Measurements from ENCODE around the gene LINGO3. TPM values are rescaled to one million over a fixed set of nuclear protein-coding genes. Genes with fewer than 3 reads are reported as not detected.

The LINGO3 gene
- total and polyA plus RNA-seq, 2 experiments from 2014 or later = 0.23 to 2.1 TPM

DNA sequence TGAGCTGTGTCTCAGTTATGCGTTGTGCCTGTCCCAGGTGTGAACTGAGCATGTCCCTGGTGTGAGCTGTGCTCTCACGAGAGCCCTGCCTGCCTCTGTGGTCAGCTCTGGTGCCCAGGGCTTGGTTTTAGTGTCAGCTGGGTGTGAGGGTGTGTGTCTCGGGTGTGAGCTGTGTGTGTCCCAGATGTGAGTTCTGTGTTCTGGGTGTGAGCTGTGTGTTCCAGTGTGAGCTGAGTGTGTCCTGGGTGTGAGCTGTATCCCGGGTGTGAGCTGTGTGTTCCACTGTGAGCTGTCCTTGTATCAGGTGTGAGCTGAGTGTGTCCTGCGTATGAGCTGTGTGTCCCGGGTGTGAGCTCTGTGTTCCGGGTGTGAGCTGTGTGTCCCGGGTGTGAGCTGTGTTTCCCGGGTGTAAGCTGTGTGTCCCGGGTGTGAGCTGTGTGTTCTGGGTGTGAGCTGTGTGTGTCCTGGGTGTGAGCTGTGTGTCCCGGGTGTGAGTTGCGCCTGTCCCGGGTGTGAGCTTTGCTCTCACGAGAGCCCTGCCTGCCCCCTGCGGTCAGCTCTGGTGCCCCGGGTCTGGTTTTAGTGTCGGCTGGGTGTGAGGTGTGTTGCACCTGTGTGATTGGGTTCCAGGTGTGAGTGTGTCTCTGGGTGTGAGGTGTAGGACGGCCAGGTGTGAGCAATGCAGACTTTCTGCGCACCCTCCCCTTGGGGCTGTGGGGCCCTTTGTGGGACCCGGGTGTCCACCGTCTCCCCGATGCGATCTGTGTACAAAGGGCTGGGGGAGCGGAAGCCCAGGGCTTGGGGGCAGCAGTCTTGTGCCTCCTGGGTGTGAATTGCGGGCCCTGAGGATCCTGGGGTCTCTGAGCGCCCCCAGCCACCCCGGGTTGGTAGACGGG is 18.9 kb downstream of the LINGO3 start:
- TF ChIP-seq CTCF (IDR thresholded peaks at IDR 0.05; ENCODE audit: low read depth, low read length) = no peak
- H3K4me3 ChIP-seq = no peak overlapping the region
- DNase-seq (ENCODE audit: low read depth in 1 of 2, low spot score in 1 of 2) = no peak
- no peak overlapping the region for H3K27ac ChIP-seq
- no peaks in the 10 kb centered on the region for H3K36me3 ChIP-seq
- peaks cover 4% of the 10 kb centered on the region for H3K4me1 ChIP-seq (ENCODE audit: low read depth)
- H3K27me3 ChIP-seq = peaks cover 94% of the 10 kb centered on the region
- no peaks in the 10 kb centered on the region for H3K9me3 ChIP-seq (ENCODE audit: low read depth)

DNA sequence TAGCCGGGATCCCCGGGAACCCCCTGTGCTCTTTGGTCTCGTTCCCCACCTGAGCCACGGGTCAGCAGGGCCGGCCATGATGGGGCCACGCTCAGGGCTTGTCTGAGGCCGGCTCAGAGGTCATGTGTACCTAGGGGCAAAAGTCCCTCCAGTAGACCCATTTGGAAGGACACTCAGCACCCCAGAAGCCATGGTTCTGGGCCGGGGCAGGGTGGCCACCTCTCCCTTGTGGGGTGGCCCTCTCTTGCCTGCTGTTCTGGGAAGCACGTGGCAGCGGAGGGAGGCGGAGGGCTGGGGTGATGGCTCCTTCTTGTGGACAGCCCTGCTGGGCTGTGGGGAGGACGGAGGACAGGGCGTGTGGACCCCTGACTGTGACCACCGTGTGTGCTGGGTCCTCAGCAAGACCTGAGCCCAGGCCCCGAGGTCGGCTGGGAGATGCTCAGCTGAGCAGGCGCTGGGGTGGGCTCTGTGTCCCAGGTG is 19.6 kb downstream of the LINGO3 start:
- TF ChIP-seq CTCF (IDR thresholded peaks at IDR 0.05; ENCODE audit: low read depth, low read length) = no peak
- no peak for DNase-seq (ENCODE audit: low read depth in 1 of 2, low spot score in 1 of 2)
- Histone ChIP-seq H3K27ac (no peak overlapping the region), H3K4me3 (no peak overlapping the region), H3K4me1 (ENCODE audit: low read depth) (peaks cover 4% of the 10 kb centered on the region), H3K36me3 (no peaks in the 10 kb centered on the region), H3K9me3 (ENCODE audit: low read depth) (no peaks in the 10 kb centered on the region), H3K27me3 (peaks cover 91% of the 10 kb centered on the region)

GRCh38 chr19:2287585-2288337 is 20.2 kb downstream of the LINGO3 start:
- no peak for TF ChIP-seq CTCF (IDR thresholded peaks at IDR 0.05; ENCODE audit: low read depth, low read length)
- peaks cover 4% of the 10 kb centered on the region for H3K4me1 ChIP-seq (ENCODE audit: low read depth)
- H3K9me3 ChIP-seq (ENCODE audit: low read depth) = no peaks in the 10 kb centered on the region
- H3K4me3 ChIP-seq = no peak overlapping the region
- H3K27me3 ChIP-seq = peaks cover 91% of the 10 kb centered on the region
- H3K27ac ChIP-seq = no peak overlapping the region
- DNase-seq (ENCODE audit: low read depth in 1 of 2, low spot score in 1 of 2) = no peak
- no peaks in the 10 kb centered on the region for H3K36me3 ChIP-seq

DNA sequence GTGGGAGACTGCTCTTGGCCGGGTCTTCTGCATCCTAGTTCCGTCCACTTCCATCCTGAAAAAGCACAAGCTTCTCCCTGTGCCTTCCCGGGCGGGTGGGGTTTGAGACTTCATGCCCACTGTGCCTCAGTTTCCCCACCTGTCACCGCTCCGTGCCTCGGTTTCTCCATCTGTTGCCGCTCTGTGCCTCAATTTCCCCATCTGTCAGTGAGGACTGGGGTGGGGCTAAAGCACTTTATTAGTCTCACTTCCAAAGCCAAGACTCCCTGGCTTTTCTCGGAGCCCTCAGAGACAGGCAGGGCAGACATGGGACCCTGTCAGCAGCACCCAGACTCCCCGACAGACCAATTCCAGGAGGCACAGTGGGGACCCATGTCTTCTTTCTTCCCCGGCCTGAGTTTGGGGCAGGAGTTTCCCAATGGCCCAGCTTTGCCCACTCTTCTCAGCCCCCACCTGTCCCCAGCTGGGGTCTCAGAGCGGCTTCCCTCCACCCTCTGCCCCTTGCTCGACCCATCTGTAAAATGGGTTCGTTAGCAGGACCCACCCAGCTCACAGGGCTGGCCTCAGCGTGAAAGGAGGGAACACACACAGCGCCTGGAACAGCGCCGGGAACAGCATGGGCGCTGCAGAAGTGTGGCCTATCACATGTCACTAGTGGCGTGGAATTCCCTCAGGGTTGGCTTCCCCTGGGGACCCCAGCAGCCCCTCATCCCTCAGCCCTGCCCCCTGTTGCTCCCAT is 21.4 kb downstream of the LINGO3 start:
- no peak for DNase-seq (ENCODE audit: low read depth in 1 of 2, low spot score in 1 of 2)
- no peak for TF ChIP-seq CTCF (IDR thresholded peaks at IDR 0.05; ENCODE audit: low read depth, low read length)
- no peak overlapping the region for H3K27ac ChIP-seq
- H3K9me3 ChIP-seq (ENCODE audit: low read depth) = no peaks in the 10 kb centered on the region
- H3K36me3 ChIP-seq = no peaks in the 10 kb centered on the region
- no peak overlapping the region for H3K4me3 ChIP-seq
- H3K4me1 ChIP-seq (ENCODE audit: low read depth) = peaks cover 4% of the 10 kb centered on the region
- H3K27me3 ChIP-seq = peaks cover 91% of the 10 kb centered on the region

- Histone ChIP-seq H3K27ac (no peak overlapping the region), H3K9me3 (ENCODE audit: low read depth) (no peaks in the 10 kb centered on the region), H3K27me3 (peaks cover 65% of the 10 kb centered on the region), H3K4me3 (no peak overlapping the region), H3K4me1 (ENCODE audit: low read depth) (no peaks in the 10 kb centered on the region), H3K36me3 (no peaks in the 10 kb centered on the region)
- no peak for DNase-seq (ENCODE audit: low read depth in 1 of 2, low spot score in 1 of 2)
- no peak for TF ChIP-seq CTCF (IDR thresholded peaks at IDR 0.05; ENCODE audit: low read depth, low read length)
Measured at GRCh38 chr19:2283835-2284507, 24.0 kb downstream of the LINGO3 start.
